Activated gamma-delta T cell (primary cell): ENCODE measurements around the gene TRIP13.
"Not testable (repeated sequence)": the region's sequence is repeated elsewhere in the genome, so short reads cannot be mapped to it uniquely, and the experiment has no call there.

Experiments
- DNase-seq: peaks from one replicate; lab custom pipeline; 2025; lab: John Stamatoyannopoulos, UW

TRIP13 gene

DNA sequence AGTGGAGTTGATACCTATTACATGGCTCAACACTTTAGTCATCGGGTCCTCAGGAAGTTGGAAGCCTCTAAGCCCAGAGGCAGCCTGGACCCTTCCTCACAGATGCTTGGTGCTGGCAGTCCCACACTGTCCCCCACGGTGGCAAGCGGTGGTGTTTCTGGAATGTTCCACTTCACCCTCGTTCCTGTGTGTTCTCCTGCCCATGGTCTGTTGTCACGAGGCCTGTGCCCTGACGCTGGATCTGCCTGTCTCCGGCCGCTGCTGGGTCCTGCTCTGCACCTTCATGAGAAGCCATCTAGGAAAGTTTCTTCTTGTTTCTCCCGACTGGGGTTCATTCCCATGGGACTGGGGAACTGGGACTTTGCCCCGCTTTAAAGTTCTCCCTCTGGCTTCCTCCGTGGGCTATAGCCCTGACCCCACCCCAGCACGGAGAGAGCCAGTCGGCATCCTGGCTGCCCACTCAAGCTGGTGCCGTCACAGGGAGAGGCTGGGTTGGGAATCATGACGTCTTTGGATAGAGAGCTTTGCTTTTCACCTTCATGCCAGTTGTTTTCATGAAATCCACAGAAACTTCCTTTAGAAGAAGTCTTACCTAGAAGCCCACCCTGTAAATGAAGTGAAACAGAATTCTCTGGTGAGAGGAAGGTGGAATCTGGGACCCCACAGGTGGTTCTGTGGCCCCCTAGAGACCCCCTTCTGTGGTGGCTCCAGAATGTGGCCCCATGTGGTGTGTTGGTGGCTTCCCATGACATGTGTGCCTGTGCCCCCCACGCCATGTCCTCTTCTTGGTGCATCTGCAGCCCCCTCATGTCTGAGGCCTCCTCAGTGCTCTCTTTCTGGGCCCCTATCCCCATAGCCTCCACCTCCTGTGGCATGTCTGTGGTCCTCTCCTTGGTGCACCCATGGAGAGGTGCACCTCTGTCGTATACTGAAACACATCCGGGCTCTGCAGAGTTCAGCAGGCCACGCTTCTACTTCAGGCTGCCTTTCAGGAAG, 43.8 kb downstream of the TRIP13 start:
- no peak for DNase-seq

DNA sequence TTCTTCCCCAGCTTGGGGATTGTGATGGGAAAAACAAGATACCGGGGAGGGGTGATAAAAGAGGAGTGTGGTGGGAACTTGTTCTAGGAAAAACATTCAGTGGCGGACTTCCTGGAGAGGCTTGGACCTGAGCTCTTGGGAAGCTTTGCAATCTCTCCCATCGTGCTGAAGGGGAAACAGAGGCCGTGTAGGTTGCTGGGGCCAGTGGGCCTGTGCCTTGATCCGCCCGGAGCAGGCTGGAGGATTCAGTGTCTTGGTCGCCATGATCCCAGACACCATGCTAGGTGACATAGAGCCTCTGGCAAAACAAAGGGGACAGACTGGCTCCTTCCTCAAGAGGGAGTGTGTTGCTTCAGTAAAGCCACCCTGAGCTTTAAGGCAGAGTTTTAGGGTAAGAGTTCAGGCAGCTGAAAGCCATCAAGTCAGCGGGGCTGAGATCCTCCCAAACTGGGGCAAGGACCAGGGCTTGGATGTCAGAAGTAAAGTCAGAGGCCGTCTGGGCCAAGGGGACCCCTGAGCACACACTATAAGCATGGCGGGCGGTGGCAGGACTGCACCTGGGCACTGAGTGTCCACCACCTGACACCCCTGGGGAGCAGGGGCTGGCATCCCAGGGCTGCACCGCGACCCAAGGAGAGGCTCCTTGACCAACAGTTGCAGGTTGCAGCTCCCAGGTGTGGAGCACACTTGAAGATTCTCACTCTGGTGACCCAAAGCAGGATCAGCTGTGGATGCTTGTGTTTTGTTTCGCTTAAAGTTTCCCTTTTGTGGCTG, 44.7 kb downstream of the TRIP13 start:
- no peak for DNase-seq

DNA sequence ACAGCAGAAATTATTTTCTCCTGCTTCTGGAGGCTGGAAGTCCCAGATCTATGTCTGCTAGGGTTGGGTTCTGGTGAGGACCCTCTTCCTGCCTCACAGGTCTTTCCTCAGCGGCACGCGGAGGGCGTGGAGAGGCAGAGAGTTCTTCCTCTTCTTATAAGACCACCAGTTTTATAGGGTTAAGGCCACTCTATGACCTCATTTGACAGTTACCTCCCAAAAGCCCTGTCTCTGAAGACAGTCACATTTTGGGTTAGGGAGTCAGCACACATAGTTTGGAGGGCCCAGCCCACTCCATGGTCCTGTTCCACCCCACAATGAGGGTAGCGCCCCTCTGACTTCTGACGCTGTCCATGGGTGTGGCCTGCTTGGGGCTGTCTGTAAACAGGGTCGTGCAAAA, 46.7 kb downstream of the TRIP13 start:
- DNase-seq = no peak

DNA sequence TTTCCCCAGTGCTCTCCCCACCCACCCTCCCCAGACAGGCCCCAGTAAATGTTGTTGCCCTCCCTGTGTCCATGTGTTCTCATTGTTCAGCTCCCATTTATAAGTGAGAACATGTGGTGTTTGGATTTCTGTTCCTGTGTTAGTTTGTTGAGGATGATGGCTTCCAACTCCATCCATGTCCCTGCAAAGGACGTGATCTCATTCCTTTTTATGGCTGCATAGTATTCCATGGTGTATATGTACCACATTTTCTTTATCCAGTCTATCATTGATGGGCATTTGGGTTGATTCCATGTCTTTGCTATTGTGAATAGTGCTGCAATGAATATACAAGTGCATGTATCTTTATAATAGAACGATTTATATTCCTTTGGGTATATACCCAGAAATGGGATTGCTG, 48.1 kb downstream of the TRIP13 start:
- not testable (repeated sequence) for DNase-seq

DNA sequence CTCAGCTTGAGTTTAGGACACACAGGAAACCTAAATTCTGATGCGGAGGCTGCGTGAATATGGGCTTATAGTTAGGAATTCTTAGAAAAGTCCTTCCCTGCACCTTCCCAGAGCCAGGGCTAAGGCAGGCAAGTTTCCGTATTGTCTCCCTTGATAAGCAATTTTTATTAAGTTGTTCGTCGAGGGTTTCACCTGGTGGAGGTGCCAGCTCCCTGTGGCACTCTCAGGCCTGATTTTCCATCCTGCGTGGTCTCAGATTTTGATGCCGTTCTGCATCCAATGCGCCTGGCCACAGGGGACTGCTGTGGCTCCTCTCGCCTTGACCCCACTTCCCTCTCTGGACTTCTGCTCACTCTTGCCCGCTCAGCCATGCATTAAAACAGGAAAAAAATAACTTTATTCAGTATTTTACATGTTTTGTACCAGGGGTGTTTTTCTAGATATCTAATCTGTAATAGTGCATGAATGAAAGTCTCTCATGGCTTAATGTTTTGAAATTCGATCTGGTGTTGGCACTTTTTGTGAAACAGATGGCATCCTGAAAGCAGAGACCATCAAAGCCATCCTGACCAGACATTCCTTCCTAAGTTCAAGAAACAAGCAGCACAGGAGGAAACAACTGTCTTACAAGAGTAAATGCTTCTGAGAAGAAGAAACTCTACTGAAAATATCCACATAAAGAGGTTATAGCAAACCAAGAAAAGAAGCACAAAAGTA, 50.7 kb downstream of the TRIP13 start:
- DNase-seq = no peak

DNA sequence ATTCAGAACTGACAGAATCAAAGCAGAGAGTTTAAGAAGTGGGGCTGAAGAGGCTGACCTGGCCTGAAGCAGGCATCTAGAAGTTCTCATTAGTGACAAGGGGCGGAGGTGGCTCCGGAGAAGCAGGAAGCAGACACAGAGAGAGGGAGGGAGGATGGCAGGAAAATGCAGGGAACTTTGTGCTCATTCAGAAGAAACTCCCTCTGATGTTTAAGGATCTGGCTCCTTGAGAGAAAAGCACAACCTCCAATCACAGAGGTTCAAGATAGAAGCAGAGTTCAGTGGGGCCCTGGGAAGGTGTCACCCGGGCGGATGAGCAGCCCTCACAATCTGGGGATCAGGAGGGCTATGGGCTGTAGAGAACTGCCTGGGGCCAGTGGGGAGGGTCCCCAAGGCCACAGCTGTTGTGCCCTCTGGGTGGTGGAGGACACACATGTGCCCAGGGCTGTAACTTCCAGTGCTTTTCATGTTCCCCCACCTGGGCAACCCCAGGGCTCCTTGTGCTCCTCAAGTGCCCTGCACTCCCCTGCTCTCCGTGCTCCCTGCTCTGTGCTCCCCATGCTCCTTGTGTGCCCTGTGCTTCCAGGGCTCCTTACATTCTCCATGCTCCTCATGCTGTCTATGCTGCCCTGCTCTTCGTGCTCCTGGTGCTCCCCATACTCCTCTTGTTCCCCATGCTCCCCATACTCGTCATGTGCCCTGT, 51.4 kb downstream of the TRIP13 start:
- DNase-seq = no peak

DNA sequence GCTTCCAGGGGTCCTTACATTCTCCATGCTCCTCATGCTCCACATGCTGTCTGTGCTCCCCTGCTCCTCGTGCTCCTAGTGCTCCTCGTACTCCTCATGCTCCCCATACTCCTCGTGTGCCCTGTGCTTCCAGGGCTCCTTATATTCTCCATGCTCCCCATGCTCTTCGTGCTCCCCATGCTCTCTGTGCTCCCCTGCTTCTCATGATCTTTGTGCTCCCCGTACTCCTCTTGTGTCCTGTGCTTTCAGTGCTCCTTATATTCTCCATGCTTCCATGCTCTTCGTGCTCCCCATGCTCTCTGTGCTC, 51.9 kb downstream of the TRIP13 start:
- no peak for DNase-seq

DNA sequence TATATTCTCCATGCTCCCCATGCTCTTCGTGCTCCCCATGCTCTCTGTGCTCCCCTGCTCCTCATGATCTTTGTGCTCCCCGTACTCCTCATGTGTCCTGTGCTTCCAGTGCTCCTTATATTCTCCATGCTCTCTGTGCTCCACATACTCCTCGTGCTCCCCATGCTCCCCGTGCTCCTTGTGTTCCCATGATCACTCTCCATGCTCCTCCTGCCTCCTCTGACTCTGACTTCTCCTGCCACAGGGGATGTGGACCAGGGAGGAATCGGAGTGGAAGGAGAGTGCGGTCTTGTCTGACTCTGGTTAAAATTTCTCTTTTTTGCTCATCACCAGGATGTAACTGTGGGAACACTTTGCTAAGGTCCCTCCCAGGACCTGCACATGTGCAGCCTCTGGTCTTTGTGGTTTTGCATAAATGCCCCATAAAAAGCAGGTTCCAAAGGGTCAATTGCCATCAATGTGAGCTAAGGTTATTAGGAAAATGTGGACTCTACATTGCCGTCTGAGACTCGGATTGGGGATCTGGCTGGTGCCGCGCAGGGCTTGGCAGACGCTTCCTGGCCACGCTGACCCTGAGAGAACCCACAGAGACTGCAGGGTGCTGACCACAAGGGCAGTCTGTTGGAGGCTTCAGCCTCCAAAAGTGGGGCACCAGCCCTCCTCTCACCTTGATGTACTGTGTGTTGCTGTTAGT, 52.5 kb downstream of the TRIP13 start:
- no peak for DNase-seq

DNA sequence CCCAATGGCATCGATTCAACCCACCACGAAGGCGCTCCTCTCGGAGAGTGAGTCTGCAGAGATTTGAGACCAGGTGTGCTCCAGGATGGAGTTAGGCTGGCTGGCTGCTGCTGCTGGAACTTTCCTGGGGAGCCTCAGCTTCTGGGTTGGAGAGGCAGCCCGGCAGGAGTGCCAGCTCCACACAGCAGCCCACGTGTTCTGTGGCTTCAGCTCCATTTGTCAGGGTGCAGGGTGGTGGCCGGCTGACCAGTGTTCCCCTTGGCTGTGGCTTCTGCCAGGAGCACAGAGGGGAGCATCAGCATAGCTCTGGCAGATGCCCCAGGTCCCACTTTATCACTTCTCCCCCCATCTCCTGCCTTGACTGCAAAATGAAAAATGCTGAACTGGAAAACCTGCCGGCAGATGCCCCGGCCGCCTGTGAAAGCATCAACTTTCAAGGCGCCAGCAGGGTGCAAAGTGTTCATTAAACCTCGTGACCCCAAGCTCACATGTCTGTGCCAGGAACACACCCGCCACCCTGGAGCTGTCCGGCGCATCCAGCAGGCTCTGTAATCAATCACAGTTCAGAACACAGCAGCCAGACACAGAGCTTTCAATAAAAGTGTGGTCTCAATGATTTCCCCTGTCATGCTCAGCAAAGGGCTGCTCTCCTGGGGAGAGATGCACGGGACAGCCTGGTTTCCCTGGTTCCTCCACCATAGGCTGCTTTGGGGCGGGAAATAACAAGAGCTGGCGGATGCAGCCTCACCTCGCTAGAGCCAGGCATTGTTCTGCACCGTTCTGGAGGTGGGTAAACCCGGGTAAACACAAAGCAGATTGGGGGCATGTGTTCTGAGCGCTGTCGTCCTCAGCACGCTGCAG, 53.2 kb downstream of the TRIP13 start:
- DNase-seq = no peak

DNA sequence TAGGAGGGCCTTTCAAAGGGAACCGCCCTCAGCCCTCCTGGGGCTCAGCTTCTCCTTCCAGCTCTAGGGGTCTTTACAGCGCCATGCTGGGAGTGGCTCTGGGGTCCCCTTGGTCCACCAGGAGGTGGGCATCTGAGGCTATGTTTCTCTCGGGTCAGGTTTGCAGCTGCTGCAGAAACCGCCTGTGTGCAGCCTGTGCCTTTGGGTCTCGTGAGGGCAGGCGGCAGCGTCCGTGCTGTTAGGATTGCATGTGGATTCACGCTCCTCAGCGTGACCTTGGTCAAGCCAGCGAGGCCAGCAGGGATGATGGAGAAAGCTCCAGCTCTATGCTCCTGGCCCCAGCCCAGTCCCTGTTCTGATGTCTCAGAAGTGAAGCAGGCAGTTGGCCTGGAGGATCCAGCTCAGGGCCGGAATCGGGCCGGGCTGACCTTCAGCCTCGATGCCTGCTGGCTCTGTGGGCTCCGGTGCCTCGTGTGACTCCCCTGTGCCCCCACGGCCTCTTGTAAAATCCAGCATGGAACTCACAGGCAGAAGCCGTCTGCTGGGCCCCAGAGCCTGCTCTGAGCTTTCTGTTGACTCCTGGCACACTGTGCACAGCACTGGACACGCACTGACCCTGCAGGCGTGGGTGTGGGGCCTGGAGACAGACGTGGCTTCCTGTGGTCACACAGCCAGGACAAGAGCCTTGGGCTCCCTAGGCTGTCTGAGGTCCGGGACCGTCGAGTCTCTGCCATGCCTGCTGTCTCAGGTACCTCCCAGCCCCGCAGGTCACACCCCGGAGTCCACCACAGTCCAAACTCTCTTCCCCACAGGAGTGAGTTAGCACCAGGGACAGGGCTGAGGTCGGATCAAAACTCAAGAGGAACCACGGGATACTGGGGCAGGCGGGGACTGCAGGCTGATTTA, 54.3 kb downstream of the TRIP13 start:
- no peak for DNase-seq

DNA sequence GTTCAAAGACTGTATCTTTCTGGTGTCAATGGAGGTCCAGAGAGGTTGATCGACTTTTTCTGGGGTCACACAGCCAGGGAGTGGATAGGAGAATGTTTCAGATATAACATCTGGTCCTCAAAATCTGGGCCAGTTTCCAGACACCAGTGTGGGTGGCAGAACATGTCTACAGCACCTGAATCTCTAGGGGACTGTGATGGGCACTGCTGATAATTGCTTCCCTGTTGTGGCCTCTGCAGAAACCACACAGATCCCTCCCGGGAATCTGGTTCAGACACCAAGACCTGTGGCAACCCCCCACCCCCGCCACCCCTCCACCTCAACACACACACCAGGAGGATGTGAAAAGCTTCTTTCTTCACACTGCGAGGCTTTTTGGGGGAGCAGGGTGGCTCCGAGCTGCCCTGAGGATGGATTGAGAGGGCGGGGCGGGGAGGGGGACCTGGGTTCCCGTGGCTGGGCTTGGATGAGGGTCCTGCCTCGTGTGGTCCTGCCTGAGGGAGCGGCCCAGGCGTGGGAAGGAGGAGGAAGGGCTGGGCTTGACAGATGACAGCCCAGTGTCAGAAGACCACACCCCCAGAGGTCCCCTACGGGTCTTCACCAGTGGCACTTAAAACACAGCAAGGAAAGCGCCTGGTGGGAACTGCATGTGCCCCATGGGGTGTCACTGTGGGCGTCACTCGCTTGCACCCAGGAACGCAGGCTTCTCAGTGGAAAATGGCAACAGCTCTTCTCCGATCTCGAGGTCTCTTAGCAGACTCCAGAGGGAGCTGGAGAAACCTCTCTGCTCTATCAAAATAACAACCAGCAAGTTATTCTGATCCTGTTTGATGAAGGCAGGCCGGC, 55.2 kb downstream of the TRIP13 start:
- no peak for DNase-seq

DNA sequence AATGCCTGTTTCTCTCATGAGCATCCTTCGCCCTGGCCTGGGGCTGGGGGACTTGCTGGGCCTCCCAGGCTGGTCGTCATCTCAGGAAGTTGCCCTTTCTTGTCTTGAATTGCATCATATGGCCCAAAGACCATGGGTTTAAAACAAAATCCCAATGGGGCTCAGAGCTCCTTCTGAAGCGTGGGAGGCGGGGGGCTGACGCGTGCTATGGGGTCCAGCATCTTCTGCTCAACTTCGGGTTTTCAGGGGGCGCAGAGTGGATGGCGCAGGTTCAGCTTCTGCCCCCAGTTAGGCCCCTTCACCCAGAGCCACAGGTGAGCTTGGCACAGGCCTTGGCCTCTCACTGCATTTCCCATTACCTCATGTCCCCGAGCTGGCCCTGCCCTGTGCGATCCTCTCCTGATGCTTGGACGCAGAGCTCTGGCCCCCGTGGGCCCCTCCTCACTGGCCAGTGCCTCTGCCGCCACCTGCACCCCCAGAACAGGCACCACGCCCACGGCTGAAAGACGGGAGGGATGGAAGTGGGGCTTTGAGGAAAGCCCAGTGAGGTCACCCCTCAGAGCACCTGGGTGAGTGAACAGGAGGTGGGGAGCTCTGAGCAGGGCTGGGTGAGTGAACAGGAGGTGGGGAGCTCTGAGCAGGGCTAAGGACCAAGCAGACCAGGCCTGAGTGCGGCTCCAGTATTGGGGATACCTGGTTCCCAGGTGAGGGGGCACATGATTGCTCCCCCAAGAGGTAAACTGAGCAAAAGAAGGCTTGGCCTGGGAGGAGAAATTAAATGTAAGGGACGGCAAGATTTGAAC, 56.0 kb downstream of the TRIP13 start:
- no peak for DNase-seq

DNA sequence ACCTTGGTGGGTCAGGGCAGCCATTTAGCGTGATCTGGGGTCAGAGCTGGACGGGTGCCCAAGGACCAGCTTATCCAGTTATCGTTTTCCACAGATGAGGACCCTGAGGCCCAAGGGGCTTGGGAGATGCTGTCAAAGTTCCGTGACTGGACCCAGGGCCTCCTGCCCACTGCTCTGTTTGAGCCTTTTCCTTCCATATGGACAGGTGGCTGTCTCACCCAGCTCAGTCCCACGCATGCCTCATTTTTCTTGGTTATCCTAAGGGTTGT, 56.5 kb downstream of the TRIP13 start:
- DNase-seq = no peak

DNA sequence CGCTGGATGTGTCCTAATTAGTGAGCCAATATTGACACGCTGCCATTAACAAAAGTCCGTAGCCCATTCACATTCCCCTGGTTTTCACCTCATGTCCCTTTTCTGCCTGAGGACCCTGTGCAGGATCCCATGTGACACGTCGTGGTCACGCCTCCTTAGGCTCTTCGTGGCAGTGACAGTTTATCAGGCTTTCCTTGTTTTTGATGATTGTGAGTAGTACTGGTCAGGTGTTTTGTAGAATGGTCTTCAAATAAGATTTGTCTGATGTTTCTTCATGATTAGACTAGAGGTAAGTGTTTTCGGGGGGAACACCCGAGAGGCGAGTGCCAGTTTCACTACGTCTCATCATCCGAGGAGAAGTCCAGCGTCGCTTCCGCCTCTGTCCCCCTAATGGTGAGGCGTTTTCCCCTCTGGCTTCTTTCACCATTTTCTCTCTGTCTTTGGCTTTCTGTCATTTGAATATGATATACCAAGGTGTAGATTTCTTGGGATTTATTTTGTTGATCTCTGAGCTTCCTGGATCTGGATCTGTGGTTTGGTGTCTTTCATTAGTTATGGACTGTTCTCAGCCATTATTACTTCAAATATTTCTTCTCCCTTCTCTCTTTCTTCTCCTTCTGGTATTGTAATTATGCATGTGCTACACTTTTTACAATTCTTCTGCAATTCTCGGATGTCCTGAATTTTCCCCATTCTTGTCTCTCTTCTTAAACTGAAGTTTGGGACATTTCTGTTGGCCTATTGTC, 57.3 kb downstream of the TRIP13 start:
- DNase-seq = no peak

DNA sequence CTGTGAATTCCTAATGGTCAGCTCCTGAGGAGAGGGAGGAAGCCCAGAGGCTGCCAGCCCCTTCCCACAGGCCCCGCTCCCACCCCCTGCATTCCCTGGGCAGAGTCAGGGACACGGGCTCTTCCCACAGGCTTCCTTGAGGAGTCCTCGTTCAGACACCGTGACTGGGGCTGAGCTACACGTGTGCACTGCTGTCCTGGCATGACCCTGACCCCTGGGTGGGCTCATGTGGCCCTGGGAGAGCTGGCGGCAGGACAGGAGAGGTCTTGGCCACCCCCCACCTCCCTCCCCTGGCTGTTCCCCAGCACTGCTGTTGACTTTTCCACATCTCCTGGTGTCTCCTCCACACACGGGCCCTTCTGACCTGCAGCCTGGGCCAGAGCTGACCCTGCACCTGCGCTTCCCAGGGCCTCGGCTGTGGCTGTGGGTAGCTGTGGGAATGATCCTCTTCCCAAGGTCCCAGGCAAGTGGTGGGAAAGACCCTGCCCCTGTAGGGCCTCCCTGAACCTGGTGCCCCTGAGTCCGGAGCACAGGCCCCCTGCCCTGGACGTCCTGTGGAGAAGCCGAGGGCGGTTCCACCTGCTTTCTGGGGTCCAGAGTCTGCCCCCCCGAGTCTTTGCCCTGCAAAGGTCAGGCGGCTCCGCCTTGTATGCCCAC, 59.4 kb downstream of the TRIP13 start:
- no peak for DNase-seq

DNA sequence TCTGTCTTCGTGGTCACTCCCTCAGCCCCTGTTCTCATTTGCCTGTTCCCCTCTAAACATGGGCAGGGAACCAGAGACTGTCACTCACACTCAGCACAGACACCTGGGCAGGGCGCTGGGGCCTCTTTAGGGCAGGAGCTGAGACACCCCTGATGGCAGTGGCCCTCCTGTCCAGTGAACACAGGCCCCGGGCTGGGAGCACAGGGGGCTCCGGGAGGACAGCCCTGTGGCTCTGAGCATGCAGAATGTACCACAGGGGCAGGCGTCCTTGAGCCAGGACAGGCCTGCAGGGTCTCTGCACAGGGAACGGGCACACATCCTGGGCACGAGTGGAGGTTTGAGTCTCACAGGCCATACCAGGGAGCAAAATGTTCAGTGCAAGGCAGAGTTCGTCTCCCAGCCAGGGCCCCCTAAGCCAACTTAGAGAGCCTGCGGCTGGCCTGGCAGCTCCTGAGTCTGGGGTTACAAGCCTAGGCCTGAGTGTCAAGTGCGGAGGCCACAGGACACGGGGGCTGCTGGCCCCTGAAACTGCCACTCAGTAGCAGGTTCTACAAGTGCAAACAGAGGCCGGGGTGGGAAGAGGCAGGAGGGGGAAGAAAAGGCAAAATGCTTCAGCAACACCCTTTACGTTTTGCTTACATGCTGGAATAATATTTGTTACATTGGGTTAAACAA, 60.0 kb downstream of the TRIP13 start:
- DNase-seq = no peak
